ENCODE data around the gene CACNG8.
"Not testable (repeated sequence)": the region's sequence is repeated elsewhere in the genome, so short reads cannot be mapped to it uniquely, and the experiment has no call there.

The CACNG8 gene

DNA sequence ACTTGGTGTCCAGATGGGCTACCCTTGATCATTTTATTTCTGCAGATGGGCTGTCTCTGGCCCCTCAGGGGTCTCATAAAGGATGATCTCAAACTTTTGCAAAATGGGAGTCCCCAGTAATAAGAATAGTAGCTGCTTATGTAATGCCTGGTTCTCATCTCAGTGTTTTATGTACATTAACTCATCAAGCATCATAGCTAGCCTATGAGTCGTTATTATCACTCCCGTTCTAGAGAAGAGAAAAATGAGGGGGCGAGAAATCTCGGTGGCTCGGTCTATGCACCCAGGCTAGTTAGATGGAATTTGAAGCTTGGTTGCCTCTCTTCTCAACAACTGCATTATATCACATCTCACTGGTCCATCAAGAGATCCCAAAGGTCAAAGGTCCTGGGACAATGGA is 32.1 kb downstream of the CACNG8 start:
- DNase-seq, result no peak

DNA sequence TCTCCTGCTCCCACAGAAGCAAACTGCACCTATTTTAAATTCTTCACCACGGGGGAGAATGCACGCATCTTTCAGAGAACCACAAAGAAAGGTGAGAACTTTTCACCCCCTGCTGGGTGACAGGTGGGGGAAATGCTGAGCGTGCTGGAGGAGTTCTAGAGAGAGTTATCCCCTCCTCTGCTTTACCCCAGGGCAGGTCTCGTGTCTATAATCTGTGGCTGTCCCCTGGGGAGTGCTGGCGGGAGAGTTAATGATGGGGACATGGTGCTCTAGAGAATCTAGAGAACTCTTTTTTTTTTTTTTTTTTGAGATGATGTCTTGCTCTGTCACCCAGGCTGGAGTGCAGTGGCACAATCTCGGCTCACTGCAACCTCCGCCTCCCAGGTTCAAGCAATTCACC is 35.5 kb downstream of the CACNG8 start:
- DNase-seq, result no peak

DNA sequence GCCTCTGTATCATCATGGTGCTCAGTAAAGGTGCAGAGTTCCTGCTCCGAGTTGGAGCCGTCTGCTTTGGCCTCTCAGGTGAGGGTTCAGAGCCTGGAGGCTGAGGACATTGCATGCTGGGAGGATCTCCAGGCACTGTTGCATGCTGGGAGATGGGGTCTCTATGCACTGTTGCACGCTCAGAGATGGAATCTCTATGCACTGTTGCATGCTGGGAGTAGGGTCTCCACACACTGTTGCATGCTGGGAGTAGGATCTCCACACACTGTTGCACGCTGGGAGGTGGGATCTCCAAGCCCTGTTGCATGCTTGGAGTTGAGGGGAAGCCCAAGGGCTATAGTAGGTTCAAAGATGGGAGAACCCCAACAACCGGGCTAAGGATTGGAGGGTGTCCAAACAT is 37.0 kb downstream of the CACNG8 start:
- DNase-seq, result no peak

DNA sequence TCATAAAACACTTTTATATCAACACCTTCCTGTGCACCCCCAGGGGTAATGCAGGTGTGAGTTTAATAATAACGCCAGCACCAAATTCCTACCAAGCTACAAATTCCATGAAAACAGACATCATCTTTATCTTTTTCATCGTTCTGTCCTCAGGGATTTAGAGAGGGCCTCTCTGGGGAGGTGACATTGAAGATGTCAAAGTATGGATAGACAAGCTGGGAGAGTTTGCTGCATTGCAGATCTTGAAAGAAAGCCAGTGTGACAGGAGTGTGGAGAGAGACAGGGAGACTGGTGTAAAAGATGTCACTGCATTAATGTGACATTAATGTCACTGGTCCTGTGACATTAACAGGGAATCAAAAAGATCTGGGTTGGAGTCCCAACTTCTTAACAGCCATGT is 38.8 kb downstream of the CACNG8 start:
- DNase-seq, result no peak

DNA sequence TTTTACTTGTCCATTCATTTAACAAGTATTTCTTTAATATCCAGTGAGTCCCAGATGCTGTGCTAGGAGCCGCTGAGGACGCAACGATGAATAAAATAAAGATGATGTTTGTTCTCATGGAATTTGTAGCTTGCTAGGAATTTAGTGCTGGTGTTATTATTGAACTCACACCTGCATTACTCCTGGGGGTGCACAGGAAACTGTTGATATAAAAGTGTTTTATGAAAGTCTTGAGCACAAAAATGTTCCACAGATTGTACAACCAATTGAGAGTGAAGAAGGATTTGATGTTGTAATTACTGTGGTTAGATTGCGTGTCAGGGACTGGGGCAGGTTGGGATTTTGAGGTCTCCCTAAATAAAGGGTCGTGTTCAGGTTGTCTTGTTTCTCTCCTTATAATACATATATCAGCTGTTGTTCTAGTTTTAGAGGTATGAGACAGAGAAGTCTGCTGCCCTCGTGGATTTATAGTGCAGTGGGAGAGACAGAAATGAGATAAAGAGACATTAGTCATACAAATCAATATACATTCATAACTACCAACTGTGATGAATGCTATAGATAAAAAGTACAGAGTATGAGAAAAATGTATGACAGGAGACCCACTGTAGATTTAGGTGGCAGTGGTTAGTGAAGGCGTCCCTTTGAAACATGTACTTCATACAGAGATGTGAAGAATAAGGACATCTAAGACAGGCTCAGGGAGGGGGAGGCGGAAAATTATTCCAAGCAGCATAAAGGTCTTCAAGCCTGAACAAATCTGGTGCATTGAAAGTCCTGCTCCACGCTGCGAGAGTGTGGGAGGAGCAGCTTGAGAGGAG is 40.0 kb downstream of the CACNG8 start:
- no peak for DNase-seq

DNA sequence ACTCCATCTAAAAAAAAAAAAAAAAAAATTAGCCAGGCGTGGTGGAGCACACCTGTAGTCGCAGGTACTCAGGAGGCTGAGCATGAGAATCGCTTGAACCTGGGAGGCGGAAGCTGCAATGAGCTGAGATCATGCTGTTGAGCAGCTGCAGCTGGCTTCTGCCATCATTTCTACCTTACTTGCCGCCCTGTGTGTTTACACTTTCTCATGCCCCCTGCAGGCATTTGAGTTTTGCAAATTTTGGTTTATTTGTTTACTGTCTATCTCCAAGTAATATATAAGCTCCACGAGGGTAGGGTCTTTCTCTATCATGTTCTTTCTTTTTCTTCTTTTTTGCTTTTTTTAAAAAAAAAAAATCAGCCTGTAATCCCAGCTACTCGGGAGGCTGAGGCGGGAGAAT is 46.7 kb downstream of the CACNG8 start:
- no peak for DNase-seq

DNA sequence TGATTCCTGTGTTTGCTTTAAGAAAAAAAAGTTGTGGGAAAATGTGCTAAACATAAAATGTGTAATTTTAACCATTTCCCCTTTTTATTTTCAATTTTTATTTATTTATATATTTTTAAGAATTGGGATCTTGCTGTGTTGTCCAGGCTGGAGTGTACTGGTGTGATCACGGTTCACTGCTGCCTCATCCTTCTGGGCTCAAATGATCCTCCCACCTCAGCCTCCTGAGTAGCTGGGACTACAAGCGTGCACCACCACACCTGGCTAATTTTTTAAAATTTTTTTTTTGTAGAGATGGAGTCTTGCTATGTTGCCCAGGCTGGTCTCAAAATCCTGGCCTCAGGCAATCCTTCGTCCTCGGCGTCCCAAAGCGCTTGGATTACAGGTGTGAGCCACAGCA is 47.7 kb downstream of the CACNG8 start:
- DNase-seq, result no peak

DNA sequence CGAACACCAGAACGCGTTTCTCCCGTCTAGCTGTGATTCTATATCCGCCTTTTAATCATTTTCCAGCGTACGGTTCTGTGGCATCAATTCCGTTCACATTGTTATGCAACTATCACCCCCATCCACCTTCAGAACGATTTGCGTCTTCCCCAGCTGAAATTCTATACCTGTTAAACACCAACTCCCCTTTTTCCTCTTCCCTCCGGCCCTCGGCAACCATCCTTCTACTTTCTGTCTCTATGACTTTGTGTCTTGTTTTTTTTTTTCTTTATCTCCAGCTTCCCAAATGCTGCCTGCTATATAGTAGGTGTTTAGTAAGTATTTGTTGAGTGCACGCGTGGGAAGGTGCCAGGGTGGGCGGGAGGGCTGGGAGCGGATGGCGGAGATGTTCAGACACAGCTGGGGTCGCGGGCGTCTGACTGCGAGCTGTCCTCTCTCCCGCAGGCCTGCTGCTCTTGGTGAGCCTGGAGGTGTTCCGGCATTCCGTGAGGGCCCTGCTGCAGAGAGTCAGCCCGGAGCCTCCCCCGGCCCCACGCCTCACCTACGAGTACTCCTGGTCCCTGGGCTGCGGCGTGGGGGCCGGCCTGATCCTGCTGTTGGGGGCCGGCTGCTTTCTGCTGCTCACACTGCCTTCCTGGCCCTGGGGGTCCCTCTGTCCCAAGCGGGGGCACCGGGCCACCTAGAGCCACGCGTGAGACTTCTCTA is 48.9 kb downstream of the CACNG8 start:
- DNase-seq, result no peak

DNA sequence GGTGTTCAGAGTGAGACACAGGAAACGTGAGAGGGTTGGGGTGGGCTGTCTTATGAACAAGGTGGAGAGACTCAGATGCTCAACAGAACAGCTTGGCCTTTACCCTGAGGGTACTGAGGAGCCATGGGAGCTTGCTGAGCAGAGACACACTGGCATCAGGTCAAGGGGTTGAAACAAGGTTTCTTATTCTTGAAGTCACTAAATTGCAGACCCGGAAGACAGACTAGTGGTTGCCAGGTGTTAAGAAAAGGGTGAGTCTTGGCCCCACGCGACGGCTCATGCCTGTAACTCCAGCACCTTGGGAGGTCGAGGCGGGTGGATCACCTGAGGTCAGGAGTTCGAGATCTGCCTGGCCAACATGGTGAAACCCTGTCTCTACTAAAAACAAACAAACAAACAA is 51.1 kb downstream of the CACNG8 start:
- no peak for DNase-seq

DNA sequence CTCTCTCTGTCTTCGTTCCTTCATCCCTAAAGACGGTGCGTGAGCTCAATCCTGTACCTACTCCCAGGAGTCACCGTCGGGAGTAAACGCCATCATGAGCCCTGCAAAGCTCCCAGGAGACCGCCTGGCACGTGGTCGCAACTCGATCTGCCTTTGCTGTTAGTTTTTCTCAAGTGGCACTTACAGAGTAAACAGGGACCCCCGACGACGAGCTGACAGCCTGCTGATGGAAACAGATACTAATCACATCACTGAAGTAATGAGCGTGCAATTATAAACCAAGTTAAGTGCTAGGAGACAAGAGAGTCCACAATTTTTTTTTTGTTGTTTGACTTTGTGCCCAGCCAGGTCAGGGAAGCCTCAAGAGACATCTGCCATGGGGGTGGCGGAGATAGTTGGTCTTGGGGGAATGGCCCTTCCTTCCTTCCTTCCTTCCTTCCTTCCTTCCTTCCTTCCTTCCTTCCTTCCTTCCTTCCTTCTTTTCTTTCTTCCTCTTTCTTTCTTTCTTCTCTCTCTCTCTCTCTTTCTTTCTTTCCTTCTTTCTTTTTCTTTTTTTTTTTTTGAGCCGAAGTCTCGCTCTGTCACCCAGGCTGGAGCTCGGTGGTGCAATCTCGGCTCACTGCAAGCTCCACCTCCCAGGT is 52.3 kb downstream of the CACNG8 start:
- peak; percentile 52 for DNase-seq

DNA sequence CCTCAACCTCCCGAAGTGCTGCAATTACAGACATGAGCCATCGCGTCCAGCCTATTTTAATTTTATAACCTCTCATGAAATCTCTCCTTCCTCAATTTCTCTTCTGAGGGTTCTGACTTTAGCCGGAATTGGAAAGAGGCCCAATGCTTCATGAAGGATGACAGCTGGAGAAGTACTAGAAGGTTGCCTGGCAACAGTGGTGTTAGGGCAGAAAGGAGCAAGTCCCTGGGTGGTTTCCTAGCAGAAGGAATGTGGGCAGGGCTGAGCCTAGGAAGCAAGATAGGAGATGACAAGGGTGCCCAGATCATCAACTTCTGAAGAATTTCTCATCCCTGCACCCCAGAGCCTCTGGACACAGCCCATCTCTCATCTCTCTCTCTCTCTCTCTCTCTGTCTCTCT is 54.5 kb downstream of the CACNG8 start:
- no peak for DNase-seq

DNA sequence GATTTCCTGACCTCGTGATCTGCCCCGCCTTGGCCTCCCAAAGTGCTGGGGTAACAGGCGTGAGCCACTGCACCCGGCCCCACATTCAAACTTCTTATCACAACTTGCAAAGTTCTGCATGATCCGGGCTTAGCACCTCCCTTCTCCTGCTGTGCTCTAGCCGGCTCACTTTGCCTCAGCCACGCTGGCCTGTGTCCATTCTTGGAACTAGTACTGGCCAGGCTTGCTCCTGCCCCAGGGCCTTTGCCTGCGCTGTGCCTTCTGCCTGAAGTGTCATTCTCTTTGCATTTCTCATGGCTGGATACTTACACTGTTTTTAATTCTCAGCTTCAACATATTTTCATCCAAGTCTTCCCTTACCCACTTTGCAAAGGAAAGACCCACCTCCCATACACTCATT is 58.6 kb downstream of the CACNG8 start:
- DNase-seq, result no peak

DNA sequence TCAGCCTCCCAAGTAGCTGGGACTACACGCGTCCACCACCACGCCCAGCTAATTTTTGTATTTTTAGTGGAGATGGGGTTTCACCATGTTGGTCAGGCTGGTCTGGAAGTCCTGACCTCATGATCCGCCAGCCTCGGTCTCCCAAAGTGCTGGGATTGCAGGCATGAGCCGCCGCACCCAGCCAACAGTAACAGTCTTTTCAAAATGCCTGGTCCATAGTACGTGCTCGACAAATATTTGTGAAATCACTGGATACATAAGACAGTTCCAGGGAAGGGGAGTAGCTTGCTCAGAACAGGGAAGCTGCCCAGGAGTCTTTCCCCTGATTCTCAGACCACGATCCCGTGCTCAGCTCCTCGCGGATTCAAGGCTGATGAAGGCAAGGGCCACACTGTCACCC is 59.2 kb downstream of the CACNG8 start:
- DNase-seq, result no peak

DNA sequence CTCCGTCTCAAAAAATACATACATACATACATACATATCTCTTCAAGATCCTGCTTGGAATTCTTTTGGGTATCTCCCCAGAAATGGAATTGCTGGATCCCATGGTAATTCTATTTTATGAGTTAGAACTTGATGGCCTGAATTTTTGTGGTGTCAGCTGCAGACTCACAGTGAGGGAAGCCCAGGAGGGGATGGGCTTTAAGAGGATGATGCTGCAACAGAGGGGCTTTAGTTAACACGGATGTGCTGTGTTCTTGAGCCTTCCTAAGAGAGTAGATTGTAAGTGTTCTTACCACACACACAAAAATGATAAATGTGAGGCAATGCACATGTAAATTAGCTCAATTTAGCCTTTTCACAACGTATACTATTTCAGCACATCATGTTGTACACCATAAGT is 60.5 kb downstream of the CACNG8 start:
- DNase-seq, result no peak

DNA sequence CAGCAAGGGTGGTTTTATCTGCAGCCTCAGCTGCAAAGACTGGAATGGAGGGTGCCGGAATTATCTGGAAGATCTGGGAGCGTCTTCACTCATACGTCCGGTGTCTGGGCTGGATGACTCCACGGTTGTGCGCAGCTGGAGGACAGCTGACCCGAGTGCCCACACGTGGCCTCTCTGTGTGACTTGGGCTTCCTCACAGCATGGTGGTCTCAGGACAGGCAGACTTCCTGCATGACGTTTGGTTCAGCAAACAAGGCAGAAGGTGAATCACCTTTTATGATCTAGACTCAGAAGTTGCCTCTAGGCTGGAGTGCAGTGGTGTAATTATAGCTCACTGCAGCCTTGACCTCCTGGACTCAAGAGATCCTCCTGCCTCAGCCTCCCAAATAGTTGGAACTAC is 61.9 kb downstream of the CACNG8 start:
- DNase-seq, result no peak

DNA sequence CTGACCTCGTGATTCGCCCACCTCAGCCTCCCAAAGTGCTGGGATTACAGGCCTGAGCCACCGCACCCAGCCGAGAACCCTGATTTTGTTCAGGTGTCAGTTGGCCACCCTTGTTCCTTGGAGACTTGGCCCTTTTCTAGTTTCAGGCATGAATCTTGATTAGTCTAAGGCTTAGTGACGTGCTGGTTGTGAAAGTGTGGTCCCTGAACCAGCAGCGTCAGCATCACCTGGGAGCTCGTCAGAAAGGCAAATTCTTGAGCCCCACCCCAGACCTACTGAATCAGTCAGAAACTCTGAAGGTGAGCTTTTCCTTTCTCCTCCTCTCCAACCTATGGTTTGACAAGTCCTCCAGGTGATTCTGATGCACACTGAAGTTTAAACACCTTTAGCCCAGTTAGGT is 63.9 kb downstream of the CACNG8 start:
- DNase-seq, result no peak

DNA sequence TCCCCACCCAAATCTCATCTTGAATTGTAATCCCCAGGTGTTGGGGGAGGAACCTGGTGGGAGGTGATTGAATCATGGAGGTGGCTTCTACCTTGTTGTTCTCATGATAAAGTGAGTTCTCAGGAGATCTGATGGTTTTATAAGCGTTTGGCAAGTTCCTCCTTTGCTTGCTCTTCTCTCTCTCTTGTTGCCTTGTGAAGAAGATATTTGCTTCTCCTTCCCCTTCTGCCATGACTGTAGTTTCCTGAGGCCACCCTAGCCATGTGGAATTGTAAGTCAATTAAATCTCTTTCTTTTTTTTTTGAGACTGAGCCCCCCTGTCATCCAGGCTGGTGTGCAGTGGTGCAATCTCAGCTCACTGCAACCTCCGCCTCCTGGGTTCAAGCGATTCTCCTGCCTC is 66.6 kb downstream of the CACNG8 start:
- no peak for DNase-seq

DNA sequence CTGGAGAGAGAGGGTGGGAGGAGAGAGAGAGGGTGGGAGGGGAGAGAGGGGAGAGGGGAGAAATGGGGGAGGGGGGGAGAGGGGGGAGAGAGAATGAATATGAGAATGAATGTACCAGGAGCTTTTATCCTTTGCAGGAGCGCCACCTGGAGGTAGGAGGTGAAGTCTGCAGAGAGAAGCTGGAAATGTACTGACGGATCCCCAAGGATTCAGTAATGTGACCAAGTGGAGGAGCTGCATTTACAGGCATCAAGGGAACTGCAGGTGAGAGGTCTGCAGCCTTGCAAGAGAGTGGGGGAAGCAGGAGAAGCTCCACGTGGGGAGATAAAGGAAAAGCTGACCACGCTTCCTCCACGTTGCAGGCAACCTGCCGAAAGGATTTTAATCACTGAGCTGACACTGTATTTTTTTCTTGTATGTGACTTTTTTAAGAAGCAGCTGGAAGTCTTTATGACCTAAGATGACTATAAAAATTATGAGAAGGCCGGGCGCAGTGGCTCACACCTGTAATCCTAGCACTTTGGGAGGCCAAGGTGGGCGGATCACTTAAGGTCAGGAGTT is 67.3 kb downstream of the CACNG8 start:
- DNase-seq, result no peak

DNA sequence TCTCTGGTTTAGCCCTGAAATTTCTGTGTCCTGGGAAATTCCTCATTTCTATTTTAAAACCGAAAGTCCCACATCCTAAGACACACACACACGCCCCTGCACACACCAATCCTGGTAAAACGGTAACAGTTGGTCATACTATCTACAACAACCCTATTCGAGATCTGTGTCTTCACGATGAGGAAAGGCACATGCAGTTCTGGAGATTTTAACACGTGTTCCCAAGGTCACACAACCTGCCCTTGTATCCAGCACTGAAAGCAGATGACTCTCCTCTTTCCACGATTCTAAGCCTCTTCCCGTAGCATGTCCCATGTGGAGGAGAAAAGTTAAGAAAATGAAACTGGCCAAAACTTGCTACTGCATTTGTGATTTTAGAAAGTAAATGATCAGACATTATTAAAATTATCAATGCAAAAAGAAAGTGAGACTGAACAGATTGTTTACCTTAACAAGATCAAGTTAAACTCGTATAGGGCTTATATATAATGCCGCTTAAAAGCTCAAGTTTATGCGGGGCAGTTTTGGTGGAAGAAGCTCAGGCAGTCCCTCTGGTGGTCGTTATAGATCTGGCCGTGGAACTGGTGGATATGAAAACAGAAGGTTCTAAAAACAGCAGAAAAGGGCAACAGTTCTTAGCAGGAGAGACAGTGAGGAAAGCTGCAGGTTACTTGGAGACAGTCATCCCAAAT is 68.3 kb downstream of the CACNG8 start:
- DNase-seq, result no peak

DNA sequence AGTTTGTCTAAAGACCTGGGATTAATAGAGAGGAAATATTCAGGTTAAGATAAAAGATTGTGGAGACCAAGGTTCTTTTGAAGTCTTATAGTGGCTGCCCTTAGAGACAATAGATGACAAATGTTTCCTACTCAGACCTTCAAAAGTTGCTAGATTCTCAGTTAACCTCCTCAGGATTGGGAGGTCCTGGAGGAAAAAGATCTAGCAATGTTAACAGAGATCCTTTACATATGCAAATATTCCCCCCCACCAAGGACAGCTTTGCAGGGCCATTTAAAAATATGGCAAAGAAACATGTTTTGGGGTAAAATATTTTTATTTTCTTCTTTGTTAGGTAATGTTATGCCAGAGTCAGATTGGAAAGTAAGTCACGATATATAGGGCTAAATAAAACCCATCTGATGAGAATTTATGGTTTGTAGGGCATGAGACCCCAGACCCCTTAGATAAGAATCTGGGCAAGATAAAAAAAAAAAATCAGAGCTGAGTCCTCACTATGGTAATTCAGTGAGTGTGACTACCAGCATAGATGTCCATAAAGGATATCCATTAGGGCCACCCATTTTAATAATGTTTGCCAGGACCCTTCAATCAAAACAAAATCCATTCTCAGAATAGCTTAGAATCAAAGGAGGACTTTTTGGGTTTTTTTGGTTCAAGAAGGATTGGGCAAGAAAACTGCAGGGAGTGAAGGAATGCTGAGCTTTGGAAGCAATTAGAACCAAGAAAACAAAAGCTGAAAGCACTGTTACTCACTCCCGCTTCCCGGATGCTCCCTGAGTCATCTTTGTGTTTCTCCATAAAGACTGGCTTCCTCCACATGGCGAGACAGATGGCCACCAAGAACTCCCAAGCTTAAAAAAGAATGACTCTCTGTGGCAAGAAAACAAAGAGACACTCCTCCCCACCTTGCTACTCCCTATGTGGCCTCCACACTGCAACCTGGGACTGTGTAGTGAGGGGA is 72.8 kb downstream of the CACNG8 start:
- no peak for DNase-seq

DNA sequence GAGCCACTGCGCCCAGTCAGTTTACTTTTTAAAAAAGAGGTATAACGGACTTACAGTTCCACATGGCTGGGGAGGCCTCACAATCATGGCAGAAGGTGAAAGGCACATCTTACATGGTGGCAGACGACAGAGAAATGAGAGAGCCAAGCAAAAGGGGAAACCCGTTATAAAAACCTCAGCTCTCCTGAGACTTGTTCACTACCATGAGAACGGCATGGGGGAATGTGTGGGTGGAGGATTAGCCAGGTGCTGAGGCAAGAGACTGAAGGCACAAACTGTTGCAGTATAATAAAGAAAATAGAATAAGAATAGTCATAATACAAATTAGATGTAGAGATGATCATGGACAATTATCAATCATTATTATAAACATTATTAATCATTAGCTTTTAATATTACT is 73.8 kb downstream of the CACNG8 start:
- not testable (repeated sequence) for DNase-seq
